Lung (tissue), 12 donors: ENCODE results near the gene STARD8. TPM values are rescaled to one million over a fixed set of nuclear protein-coding genes. Genes with fewer than 3 reads are reported as not detected.

Experiments
- ATAC-seq: fragments of 200-7000 bp; cut with Tn5 transposase; one replicate; pipeline ENCODE4 v1.9.1; 2020; ENCODE audit warnings: moderate number of reproducible peaks; ENCODE audit not compliant: insufficient read depth, low FRiP score
- DNase-seq, 3 donors: peaks; one replicate each; pipeline ENCODE4 v3.0.0-alpha.2; 2013 to 2017
- H3K27ac ChIP-seq, 2 donors: one replicate each; pipeline ENCODE4 v1.5.1; 2013; ENCODE audit warnings: mild to moderate bottlenecking in 2 of 2, moderate library complexity in 2 of 2, control low read depth in 1 of 2, inconsistent platforms in 1 of 2, low read depth in 1 of 2, low read length in 1 of 2
- H3K27me3 ChIP-seq, 3 donors: one replicate each; pipeline ENCODE4 v1.5.1; 2013; ENCODE audit warnings: low read length in 2 of 3; ENCODE audit not compliant: control insufficient read depth in 3 of 3, insufficient read depth in 3 of 3
- H3K36me3 ChIP-seq, 4 donors: one replicate each; pipeline ENCODE4 v1.5.1; 2013; ENCODE audit warnings: low read length in 4 of 4, mild to moderate bottlenecking in 1 of 4, moderate library complexity in 1 of 4; ENCODE audit not compliant: control insufficient read depth in 4 of 4, insufficient read depth in 4 of 4
- H3K4me1 ChIP-seq, 5 donors: one replicate each; pipeline ENCODE4 v1.5.1; 2013; ENCODE audit warnings: low read length in 5 of 5, mild to moderate bottlenecking in 2 of 5, moderate library complexity in 1 of 5; ENCODE audit not compliant: control insufficient read depth in 5 of 5, insufficient read depth in 5 of 5
- H3K4me3 ChIP-seq: one replicate; pipeline ENCODE4 v1.5.1; 2013; ENCODE audit warnings: mild to moderate bottlenecking, control low read depth, moderate library complexity
- H3K9ac ChIP-seq, 2 donors: one replicate each; pipeline ENCODE4 v1.5.1; 2013; ENCODE audit warnings: low read length in 2 of 2, control low read depth in 1 of 2; ENCODE audit not compliant: insufficient read depth in 1 of 2
- H3K9me3 ChIP-seq, 4 donors: one replicate each; pipeline ENCODE4 v1.5.1; 2013; ENCODE audit warnings: low read length in 3 of 4, mild to moderate bottlenecking in 1 of 4, moderate library complexity in 1 of 4; ENCODE audit not compliant: control insufficient read depth in 4 of 4, insufficient read depth in 3 of 4
- WGBS, 2 donors: extraction: QIAGEN DNeasy Blood & Tissue Kit; methylation state at CpG; one replicate each; pipeline ENCODE4 v1.1.7; 2013; 5-methylcytosine and 5-hydroxymethylcytosine counted together
- polyA plus RNA-seq, 2 donors: library from polyadenylated mRNA; stranded (reverse); fragments of 200-250 nt; gene quantifications; one replicate each; pipeline ENCODE4 v1.2.1, GENCODE V29; 2013
- total RNA-seq, 2 donors: library from RNA; depleted of rRNA in 1 of 2; stranded (reverse); fragments of >200 nt in 1 of 2; gene quantifications; one replicate each; pipeline ENCODE4 v1.2.1, GENCODE V29; 2014 to 2021
- TF ChIP-seq, protein P1 (sequence below): IDR thresholded peaks from 2 replicates; pipeline ENCODE4 v1.5.1; 2012; ENCODE audit warnings: mild to moderate bottlenecking; ENCODE audit errors: control extremely low read depth, extremely low read depth
- donor health status: control.
- donor health status: control.
- donor health status: Bipolar disorder and iron deficiency.
- donor health status: healthy.
- donor health status: DM: yes; HTN: yes; CAD: no.

STARD8 gene
- total and polyA plus RNA-seq, 4 donors, result 5.7 to 20.2 (median 18.5) TPM

DNA sequence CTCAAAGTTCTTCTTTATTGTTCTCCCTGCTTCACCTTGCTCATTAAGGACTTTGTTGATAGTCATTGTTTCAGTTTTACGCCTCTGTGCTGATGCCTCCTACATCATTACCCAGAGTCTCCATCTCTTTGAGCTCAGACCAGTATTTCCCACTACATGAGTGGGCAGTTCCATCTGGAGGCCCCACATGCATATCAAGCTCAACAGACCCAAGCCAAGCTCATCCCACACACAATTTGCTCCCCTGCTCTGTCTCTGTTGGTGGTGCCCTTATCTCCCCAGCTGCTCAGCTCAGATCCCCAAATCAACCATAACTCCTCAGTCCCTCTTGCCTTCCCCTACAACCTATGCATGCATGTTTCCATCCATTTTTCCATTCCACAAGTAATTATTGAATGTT lies 96.3 kb downstream of the STARD8 start:
- Histone ChIP-seq H3K9me3 (peaks cover 0 to 1% (median 0%) of the 10 kb centered on the region in 4 donors), H3K27ac (no peak overlapping the region), H3K4me1 (peaks cover 0 to 4% (median 0%) of the 10 kb centered on the region in 5 donors), H3K27me3 (no peaks in the 10 kb centered on the region), H3K9ac (no peak overlapping the region), H3K4me3 (no peak overlapping the region), H3K36me3 (no peaks in the 10 kb centered on the region)
- TF ChIP-seq, protein P1, sequence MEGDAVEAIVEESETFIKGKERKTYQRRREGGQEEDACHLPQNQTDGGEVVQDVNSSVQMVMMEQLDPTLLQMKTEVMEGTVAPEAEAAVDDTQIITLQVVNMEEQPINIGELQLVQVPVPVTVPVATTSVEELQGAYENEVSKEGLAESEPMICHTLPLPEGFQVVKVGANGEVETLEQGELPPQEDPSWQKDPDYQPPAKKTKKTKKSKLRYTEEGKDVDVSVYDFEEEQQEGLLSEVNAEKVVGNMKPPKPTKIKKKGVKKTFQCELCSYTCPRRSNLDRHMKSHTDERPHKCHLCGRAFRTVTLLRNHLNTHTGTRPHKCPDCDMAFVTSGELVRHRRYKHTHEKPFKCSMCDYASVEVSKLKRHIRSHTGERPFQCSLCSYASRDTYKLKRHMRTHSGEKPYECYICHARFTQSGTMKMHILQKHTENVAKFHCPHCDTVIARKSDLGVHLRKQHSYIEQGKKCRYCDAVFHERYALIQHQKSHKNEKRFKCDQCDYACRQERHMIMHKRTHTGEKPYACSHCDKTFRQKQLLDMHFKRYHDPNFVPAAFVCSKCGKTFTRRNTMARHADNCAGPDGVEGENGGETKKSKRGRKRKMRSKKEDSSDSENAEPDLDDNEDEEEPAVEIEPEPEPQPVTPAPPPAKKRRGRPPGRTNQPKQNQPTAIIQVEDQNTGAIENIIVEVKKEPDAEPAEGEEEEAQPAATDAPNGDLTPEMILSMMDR, result no peak
- DNase-seq, result no peak
- WGBS, 2 donors, result 90 to 92% methylated on average over 1 of the region's 1 CpG
- no peak for ATAC-seq

DNA sequence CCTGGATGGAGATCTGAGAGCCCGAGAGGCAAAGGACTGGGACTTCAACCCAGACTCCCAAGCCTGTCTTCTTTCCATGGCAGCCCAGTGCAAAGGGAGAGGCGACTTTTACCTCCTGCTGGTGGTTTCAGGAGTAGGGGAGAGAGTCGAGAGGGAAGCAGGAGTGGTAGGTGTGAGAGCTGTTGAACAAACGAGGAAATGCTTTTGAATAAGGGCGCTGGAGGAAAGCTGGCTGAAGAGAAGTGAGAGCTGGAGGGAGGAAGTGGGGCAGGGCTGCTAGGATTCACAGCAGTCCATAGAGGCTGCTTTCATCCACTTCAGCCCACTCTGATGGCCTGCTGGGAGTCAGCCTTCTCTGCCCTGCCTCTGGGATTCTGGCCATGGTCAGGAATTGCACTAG lies 99.5 kb downstream of the STARD8 start:
- Histone ChIP-seq H3K27me3 (no peaks in the 10 kb centered on the region), H3K27ac (no peak overlapping the region), H3K9ac (no peak overlapping the region), H3K4me1 (peaks cover 0 to 4% (median 0%) of the 10 kb centered on the region in 5 donors), H3K9me3 (peaks cover 0 to 1% (median 0%) of the 10 kb centered on the region in 4 donors), H3K36me3 (no peaks in the 10 kb centered on the region), H3K4me3 (no peak overlapping the region)
- DNase-seq (peak in 1 of 3 donors; percentile 16), ATAC-seq (peak; percentile 9)
- 40 to 53% methylated on average over 5 of the region's 5 CpGs for WGBS, 2 donors
- TF ChIP-seq, protein P1, result no peak

DNA sequence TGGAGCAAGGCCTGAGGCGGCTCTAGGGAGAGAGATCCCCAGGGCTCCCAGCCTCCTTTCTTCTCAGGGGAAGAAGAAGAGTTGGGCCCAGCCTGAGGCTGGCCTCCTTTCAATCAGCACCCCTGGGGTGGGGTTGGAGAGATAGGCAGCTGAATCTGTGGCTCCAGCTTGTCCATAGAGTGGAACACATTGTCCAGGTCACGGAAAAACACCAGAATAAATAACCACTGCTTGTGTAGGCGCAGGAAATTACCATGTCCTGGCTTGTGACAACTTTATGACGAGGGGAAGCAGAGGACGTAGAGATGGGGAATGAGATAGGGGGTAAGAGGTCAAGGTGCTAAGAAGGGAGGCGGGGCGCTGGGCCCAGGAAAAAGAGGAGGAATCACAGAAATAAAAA lies 100.6 kb downstream of the STARD8 start:
- ATAC-seq (no peak), DNase-seq (no peak)
- Histone ChIP-seq H3K36me3 (no peaks in the 10 kb centered on the region), H3K27me3 (no peaks in the 10 kb centered on the region), H3K9ac (no peak overlapping the region), H3K9me3 (peaks cover 0 to 1% (median 0%) of the 10 kb centered on the region in 4 donors), H3K4me3 (no peak overlapping the region), H3K4me1 (peaks cover 0 to 4% (median 0%) of the 10 kb centered on the region in 5 donors), H3K27ac (peak overlapping the region in 1 of 2 donors; percentile 21)
- TF ChIP-seq, protein P1, result no peak
- 75 to 85% methylated on average over 6 to 7 of the region's 7 CpGs for WGBS, 2 donors

- 74% methylated on average over 3 of the region's 3 CpGs for WGBS, 2 donors
- DNase-seq, result no peak
- Histone ChIP-seq H3K9me3 (no peaks in the 10 kb centered on the region), H3K36me3 (no peaks in the 10 kb centered on the region), H3K4me1 (peaks cover 0 to 4% (median 0%) of the 10 kb centered on the region in 5 donors), H3K27ac (no peak overlapping the region), H3K27me3 (no peaks in the 10 kb centered on the region), H3K9ac (no peak overlapping the region), H3K4me3 (no peak overlapping the region)
- ATAC-seq, result no peak
- TF ChIP-seq, protein P1, result no peak
Observed at GRCh38 chrX:68749426-68749825, 102.0 kb downstream of the STARD8 start.
